ENCODE measurements around the gene LBX1.

Gene LBX1

DNA sequence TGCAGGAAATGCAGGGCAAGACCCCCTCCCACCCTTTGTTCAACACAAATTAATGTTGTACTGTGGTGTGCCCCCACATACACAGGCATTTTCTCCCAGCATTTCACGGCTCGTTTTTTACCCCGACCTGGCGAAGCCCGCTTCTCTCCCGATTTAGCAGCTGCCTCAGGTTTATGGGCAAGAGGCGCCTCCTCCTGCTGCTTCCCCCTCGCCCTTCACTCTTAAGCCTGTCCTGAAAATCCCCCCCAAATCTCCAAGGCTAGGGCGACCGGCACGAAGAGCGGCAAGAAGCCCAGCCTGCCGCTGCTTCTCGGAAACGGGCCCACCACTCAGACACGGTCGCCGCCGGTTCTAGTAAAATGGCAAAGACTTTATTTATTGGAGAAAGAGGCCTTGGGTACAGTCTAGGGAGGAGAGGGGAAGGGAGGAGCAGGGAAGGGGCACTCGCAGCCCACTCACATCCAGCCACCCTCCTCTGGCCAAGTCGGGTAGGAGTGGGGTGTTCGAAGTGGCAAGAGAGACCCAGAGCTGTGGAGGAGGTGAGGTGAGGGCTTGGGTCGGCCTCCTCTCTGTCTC, 3.3 kb downstream of the LBX1 start:
- intact Hi-C loops (cut with micrococcal nuclease), result no loop called here
- no peaks in the 10 kb centered on the region for H3K9me3 Mint-ChIP-seq
- no peaks in the 10 kb centered on the region for H3K36me3 Mint-ChIP-seq (ENCODE audit: low read depth)
- peaks cover 37% of the 10 kb centered on the region for H3K4me1 Mint-ChIP-seq (ENCODE audit: low read depth)
- peak overlapping the region; percentile 68 for H3K4me3 Mint-ChIP-seq
- peaks cover 91% of the 10 kb centered on the region for H3K27me3 Mint-ChIP-seq
- no peak overlapping the region for H3K27ac Mint-ChIP-seq

DNA sequence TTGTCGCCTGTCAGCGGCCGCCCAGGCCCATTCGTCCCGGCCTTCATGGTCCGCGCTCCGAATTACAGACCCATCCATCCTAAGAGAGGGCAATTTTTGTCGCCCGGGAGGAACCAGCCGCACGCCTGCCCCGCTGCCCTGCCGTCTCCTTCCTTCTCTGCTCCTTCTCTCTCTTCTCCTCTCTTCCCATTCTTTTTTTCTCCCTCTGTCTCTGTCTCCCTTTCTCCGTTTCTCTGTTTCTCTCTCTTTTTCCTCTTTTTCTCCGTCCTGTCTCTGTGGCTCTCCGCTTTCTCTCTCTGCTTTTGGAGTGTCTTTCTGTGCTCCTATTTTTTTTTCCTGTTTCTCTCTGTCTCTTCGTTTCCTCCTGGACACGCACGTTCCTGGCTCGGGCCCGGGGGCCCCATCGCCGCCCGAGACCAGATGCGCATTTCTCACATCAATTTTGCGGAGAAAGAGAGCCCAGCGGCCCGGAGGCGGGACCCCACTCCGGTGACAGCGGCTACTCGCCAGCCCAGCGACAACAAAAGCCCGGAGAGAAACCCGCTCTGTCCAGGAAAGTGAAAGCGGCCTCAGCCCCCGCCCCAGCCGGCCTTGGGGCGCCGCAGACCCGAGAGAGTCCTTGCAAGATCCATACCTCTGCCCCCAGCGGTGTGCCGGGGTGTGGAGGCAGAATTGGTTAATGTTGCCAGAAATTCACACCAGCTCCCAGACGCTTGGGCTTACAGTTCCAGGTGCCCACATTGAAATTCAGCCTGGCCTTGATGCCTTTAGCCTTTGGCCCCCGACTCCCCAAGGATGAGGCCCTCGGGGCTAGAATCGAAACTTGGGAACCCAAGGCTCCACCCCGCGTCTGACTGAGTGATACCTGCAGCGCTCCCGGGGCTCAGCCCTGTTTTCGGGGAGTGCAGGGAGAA, 4.1 kb downstream of the LBX1 start:
- Mint-ChIP-seq H3K36me3 (ENCODE audit: low read depth) (no peaks in the 10 kb centered on the region), H3K27ac (no peak overlapping the region), H3K4me3 (peak overlapping the region; percentile 46), H3K9me3 (no peaks in the 10 kb centered on the region), H3K27me3 (peaks cover 91% of the 10 kb centered on the region), H3K4me1 (ENCODE audit: low read depth) (peaks cover 37% of the 10 kb centered on the region)
- intact Hi-C loops (cut with micrococcal nuclease), result no loop called here

DNA sequence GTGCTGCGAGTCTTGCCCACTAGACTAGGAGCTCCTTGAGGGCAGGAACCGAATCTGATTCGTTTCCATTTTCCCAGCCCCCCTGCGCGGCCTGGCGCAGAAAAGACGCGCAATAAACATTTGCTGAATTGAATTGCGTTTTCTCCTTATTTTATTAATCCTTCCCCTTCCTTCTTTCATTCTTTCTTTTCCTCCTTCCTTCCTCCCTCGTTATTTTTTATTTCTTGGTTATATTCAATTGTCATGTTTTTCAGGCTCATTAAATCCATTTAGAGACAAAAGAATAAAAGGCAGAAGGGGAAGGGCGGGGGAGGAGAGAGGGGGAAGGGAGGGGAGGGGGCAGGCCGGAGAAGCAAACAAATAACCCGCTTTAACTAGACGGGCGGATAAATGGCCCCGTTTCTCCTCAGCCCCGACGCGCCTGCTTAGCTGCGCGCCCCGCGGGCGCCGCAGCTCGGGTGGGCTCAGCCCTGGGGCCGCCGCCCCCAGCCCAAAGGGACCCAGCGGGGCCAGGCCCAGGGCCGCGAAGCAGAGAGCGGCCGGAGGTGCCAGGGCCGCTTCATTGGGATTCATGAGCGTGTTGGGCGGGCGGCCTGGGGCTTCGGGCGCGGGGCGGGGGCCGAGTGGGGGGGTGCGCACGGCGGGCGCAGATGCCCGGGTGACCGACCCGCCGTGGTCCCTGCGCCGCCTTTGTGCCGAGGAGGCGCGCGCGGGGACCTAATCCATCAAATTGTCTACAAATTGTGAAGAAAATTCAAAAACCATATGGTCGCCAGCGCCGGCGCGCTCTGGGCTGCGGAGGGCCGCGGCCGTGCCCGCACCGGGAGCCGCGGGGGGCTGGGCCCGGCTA, 5.0 kb downstream of the LBX1 start:
- Mint-ChIP-seq H3K4me3 (no peak overlapping the region), H3K4me1 (ENCODE audit: low read depth) (peaks cover 35% of the 10 kb centered on the region)
- intact Hi-C loops (cut with micrococcal nuclease), result no loop called here

DNA sequence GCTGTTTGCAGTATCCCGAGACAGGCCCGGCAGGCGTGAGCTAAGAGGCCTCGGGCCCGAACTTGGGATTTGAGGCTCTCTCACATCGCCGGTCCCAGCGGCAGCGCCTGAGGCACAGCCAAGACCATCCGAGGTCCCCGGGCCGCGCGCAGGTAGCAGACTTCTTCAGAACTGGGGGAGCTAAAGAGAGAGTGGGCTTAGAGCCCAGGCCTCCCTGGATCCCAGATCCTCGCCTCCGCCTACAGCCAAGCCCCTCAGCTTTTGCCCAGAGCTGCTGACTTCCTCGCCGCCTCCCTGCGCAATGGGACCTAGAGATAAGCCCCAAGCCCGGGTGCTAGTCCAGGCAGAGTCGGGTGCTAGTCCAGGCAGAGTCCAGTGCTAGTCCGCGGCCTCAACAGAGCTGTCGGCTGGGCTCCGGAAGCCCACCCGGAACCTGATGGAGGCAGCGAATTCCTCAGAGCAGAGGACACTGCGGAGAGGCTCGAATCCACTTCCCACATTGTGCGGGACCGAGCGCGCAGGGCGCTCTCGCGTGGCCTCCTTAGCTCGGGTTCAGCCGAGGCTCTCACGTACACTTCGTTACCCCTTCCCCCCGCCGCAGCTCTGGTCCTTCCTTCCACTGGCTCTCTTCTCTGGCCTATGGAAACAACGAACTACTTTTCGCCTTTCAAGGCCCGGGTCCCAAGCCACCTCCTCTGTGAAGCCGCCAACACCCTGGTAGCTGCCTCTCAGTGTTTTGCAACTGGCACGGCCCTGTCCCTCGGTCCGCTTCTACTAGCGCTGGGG, 5.8 kb downstream of the LBX1 start:
- Mint-ChIP-seq H3K27me3 (peaks cover 93% of the 10 kb centered on the region), H3K4me3 (peak overlapping the region; percentile 79), H3K4me1 (ENCODE audit: low read depth) (peaks cover 32% of the 10 kb centered on the region), H3K27ac (no peak overlapping the region), H3K36me3 (ENCODE audit: low read depth) (no peaks in the 10 kb centered on the region), H3K9me3 (no peaks in the 10 kb centered on the region)
- intact Hi-C loops (cut with micrococcal nuclease), result no loop called here

More for the DNA sequence above, 5.0 kb downstream of the LBX1 start:
- Mint-ChIP-seq H3K9me3 (no peaks in the 10 kb centered on the region), H3K27me3 (peaks cover 92% of the 10 kb centered on the region), H3K27ac (no peak overlapping the region), H3K36me3 (ENCODE audit: low read depth) (no peaks in the 10 kb centered on the region)

DNA sequence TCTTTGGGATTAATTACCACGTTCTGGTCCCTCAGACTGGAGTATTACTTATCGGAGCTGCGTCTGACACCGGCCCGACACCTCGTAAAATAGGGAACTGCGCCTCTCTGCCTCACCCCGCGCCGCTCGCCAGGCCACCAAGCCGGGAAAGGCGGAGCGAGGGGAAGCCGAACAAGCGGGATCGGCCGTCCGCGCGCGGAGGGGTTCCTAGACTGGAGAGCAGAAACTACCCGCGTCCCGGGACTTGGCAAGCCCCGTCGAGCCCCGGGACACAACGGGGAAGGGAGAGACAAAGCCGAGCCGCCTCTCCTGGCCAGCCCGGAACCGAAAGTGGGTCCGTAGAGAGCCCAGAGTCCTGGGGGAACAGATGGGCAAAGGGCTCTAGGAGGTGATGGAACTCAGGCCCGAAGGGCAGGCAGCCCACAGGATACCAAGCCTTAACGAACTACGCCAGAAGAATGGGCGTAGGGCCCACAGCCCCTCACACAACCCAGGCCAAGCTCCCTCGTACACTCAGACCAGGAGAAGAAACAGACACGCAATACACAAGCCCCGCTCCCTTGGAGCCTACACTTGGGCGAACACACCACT, 6.5 kb downstream of the LBX1 start:
- no peaks in the 10 kb centered on the region for H3K36me3 Mint-ChIP-seq (ENCODE audit: low read depth)
- peaks cover 93% of the 10 kb centered on the region for H3K27me3 Mint-ChIP-seq
- intact Hi-C loops (cut with micrococcal nuclease), result no loop called here
- H3K27ac Mint-ChIP-seq, result no peak overlapping the region
- H3K4me1 Mint-ChIP-seq (ENCODE audit: low read depth), result peaks cover 32% of the 10 kb centered on the region
- H3K9me3 Mint-ChIP-seq, result no peaks in the 10 kb centered on the region
- peak overlapping the region; percentile 79 for H3K4me3 Mint-ChIP-seq

DNA sequence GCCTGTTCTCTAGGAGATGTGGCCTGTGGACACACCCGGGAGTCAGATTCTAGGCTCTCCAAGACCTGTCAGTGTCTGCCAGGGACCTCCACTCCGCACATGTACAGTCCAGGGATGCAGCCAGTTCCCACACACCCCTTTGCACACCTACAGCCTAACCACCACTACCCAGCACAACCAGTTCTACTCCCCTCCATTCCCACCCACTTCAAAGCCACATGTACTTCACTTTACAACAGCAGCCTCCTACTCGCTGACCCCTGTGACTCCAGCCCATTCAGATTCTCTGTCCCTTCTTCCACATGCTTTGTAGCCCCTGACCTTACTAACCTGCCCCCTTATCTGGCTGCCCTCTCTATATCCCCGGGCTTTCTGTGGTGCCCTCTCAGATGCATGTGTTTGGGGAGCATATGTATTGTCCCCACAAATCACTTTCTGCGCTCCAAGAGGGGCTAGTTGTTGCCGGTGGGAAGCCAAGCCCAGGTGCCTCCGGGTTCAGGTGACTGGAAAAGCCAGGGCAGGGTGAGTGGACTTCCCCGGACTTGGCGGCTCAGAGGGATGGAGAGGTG, 7.2 kb downstream of the LBX1 start:
- intact Hi-C loops (cut with micrococcal nuclease), result no loop called here
- no peaks in the 10 kb centered on the region for H3K36me3 Mint-ChIP-seq (ENCODE audit: low read depth)
- H3K4me1 Mint-ChIP-seq (ENCODE audit: low read depth), result peaks cover 37% of the 10 kb centered on the region
- H3K4me3 Mint-ChIP-seq, result no peak overlapping the region
- H3K27me3 Mint-ChIP-seq, result peaks cover 93% of the 10 kb centered on the region
- no peak overlapping the region for H3K27ac Mint-ChIP-seq
- H3K9me3 Mint-ChIP-seq, result no peaks in the 10 kb centered on the region

DNA sequence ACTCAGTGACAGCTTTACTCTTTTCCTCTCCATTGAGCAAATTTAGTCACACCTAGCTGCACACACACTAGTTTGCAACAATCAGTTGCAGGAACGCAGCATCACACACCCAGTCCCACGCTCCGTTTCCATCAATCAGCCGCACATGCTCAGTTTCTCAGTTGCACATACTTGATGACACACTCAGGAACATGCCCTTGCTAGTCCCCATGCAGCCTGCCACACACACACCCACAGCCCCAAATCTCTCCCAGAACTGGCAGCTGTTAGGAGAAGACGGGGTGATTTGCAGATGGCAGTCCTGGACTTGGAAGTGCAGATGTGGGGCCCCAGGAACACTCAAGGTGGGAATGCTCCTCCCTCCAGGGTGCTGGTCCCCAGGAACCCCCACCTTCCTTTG, 7.7 kb downstream of the LBX1 start:
- Mint-ChIP-seq H3K4me3 (no peak overlapping the region), H3K4me1 (ENCODE audit: low read depth) (peaks cover 38% of the 10 kb centered on the region), H3K9me3 (no peaks in the 10 kb centered on the region), H3K27ac (no peak overlapping the region), H3K27me3 (peaks cover 93% of the 10 kb centered on the region), H3K36me3 (ENCODE audit: low read depth) (no peaks in the 10 kb centered on the region)
- intact Hi-C loops (cut with micrococcal nuclease), result no loop called here

DNA sequence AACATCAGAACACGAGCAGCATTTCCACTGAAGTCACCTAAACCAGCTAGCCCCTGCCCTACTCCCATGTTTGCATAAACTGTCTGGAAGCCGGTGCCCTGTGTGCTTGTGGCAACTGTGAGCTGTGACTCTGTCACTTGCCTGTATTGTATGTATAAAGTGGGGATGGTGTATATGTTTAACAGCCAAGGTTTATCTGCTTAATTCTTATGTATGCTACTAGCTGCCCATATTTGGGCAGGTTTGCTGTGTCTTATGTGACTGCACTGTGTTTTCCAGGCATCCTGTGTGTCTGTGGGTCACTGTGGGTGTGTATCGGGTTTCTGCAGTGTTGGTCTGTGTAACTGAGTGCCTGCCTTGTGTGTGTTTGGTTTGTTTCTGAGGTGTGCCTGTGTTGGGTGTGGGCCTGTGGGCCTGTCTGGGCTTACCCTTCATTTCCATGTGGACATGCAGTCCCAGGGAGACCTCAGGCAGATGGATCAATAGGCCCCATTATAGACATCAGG, 9.3 kb downstream of the LBX1 start:
- Mint-ChIP-seq H3K9me3 (no peaks in the 10 kb centered on the region), H3K36me3 (ENCODE audit: low read depth) (no peaks in the 10 kb centered on the region), H3K27me3 (peaks cover 93% of the 10 kb centered on the region), H3K4me1 (ENCODE audit: low read depth) (peaks cover 31% of the 10 kb centered on the region), H3K27ac (no peak overlapping the region), H3K4me3 (no peak overlapping the region)
- intact Hi-C loops (cut with micrococcal nuclease), result no loop called here

DNA sequence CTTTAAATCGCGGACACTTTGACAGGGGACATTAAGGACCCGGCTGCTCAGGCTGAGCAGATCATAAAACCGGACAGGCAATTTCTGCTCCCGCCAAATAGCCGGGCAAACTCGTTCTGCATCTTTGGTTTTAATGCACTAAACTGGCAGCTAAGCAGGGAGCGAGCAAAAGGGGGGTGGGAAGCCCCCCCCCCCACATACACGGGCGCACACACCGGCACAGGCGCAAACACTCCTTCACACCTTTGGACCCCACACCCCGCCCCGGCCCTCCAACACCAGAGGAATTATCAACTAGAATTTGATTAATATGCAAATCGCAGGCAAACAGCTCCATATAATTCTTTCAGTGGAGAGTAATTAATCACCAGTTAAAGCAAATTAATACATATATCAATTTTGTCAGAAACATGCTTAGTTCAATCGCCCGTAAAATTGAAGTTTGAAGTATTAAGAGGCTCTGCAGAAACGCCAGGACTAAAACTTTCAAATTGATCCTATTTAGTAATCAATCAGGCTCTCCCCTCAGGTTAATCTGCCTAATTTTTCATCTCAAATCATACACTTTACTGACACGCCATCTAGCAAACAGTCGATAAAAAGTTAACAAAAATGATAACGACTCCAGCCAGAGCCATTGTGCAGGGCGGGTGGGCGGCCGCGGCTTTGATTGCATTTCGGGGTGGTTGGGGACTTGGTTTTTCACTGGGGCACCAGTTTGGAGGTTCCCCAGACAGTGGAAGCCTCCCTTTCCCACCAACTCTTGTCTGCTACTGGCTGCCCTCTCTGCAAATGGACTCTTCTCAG, 9.9 kb downstream of the LBX1 start:
- intact Hi-C loops (cut with micrococcal nuclease), result no loop called here
- H3K36me3 Mint-ChIP-seq (ENCODE audit: low read depth), result no peaks in the 10 kb centered on the region
- peaks cover 96% of the 10 kb centered on the region for H3K27me3 Mint-ChIP-seq
- H3K4me3 Mint-ChIP-seq, result no peak overlapping the region
- H3K4me1 Mint-ChIP-seq (ENCODE audit: low read depth), result peaks cover 34% of the 10 kb centered on the region
- no peak overlapping the region for H3K27ac Mint-ChIP-seq
- no peaks in the 10 kb centered on the region for H3K9me3 Mint-ChIP-seq

DNA sequence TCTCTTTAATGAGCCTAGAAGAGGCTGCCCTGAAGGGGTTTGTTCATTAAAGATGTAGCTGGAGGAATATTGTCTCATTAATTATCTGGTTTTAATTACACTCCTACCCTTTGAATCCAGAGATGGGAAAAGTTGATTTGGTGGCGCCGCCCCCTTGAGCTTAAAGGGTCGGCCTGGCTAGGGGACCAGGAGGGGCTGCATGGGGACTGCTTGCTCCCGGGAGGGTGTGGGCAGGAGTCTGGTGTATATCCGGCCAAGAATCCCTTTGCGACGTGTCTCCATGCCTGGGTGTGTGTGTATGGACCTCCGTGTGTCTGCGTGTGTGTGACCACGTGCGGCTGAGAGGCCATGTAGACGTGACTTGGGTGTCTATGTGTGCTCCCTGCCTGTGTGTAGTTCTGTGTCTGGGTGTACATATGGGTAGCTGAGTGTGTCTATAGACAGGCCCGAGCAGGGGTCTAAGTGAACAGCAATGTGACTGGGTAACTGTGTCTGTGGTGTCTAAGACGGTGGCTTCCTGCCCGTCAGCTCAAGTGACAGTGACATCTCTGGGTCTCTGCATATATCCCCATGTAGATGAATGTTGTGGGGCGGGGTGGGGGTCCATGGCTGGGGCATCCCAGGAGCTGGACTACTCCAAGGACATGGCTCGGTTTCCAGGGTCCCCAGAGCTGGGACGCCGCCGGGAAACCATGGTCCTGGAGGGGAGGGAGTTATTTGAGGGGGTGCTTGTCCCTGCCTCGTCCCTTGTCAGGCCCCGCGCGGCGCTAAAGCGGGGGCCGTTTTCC, 10.7 kb downstream of the LBX1 start:
- H3K27me3 Mint-ChIP-seq, result peaks cover 98% of the 10 kb centered on the region
- intact Hi-C loops (cut with micrococcal nuclease), result no loop called here
- peaks cover 33% of the 10 kb centered on the region for H3K4me1 Mint-ChIP-seq (ENCODE audit: low read depth)
- H3K36me3 Mint-ChIP-seq (ENCODE audit: low read depth), result no peaks in the 10 kb centered on the region
- H3K27ac Mint-ChIP-seq, result no peak overlapping the region
- H3K9me3 Mint-ChIP-seq, result no peaks in the 10 kb centered on the region
- H3K4me3 Mint-ChIP-seq, result no peak overlapping the region

DNA sequence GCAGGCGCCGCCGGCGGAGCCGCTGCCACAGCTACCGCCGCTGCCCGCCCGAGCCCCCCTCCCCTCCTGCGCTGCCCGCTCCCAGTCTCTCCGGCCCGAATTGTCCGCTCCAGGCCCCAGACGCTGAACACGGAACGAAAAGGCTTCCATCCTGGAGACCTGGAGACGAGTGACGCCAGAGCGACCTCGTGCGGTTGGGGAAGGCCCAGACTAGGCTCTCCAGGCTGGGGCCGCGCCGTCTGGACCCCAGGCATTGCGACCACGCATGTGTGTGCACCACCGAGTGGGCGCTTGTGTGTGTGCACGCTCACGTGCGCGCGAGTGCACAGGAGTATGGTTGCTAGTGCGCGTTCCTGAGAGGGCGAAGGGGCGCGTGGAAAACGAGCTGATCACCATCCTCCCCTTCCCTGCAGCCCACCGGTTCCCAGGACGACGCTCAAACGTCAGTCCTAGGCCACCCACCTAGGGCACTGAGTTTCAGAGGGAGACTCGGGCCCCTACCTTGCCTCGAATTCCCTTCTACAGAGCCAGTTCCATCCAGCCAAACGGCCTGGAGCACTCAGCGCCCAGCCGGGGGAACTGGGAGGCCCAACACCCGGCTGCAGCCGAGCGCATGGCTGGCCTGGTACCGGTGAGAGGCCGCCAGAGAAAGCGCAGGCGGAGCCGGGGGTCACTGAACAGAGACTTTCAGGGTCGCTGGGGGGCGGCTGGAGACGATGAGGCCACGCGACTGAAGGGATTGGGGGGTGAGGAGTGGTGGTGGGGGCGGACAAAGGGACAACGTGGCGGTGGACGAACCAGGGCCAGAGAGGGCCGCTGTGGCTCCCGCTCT, 11.6 kb downstream of the LBX1 start:
- intact Hi-C loops (cut with micrococcal nuclease), result no loop called here
- no peak overlapping the region for H3K4me3 Mint-ChIP-seq

More for the DNA sequence above, 11.6 kb downstream of the LBX1 start:
- Mint-ChIP-seq H3K27me3 (peaks cover 98% of the 10 kb centered on the region), H3K27ac (no peak overlapping the region), H3K36me3 (ENCODE audit: low read depth) (no peaks in the 10 kb centered on the region), H3K9me3 (no peaks in the 10 kb centered on the region), H3K4me1 (ENCODE audit: low read depth) (peaks cover 31% of the 10 kb centered on the region)
